Renal cortical epithelial cell (primary cell): ENCODE data around the gene ARHGAP10. TPM values are rescaled to one million over a fixed set of nuclear protein-coding genes. Genes with fewer than 3 reads are reported as not detected.

Experiments used
- DNase-seq: peaks from one replicate; pipeline ENCODE4 v3.0.0-alpha.2; 2011; ENCODE audit warnings: low read depth
- total RNA-seq: library from RNA; depleted of rRNA; stranded (reverse); fragments of >200 nt; gene quantifications from 2 replicates; pipeline ENCODE4 v1.2.3, GENCODE V29; 2014

Gene ARHGAP10
- total RNA-seq, 1 donor from 2014 or later: 18.3 TPM

GRCh38 chr4:148034813-148035212, 302.9 kb downstream of the ARHGAP10 start:
- DNase-seq: no peak

GRCh38 chr4:148041606-148042329, 309.9 kb downstream of the ARHGAP10 start:
- DNase-seq: no peak

- no peak for DNase-seq
Measured at GRCh38 chr4:148044089-148044911, 312.4 kb downstream of the ARHGAP10 start.

- peak; percentile 18 for DNase-seq
Measured at GRCh38 chr4:148044912-148045352, 313.0 kb downstream of the ARHGAP10 start.

- DNase-seq: no peak
Measured at GRCh38 chr4:148048598-148048997, 316.7 kb downstream of the ARHGAP10 start.

GRCh38 chr4:148051403-148051802, 319.5 kb downstream of the ARHGAP10 start:
- no peak for DNase-seq

GRCh38 chr4:148052448-148052847, 320.6 kb downstream of the ARHGAP10 start:
- DNase-seq: peak; percentile 49

GRCh38 chr4:148053298-148054003, 321.6 kb downstream of the ARHGAP10 start:
- no peak for DNase-seq

GRCh38 chr4:148054275-148054674, 322.4 kb downstream of the ARHGAP10 start:
- peak; percentile 55 for DNase-seq

GRCh38 chr4:148055844-148056243, 324.0 kb downstream of the ARHGAP10 start:
- DNase-seq: no peak

- DNase-seq: peak; percentile 57
Measured at GRCh38 chr4:148056879-148057278, 325.0 kb downstream of the ARHGAP10 start.

- DNase-seq: no peak
Measured at GRCh38 chr4:148057516-148057915, 325.6 kb downstream of the ARHGAP10 start.

GRCh38 chr4:148057984-148058859, 326.3 kb downstream of the ARHGAP10 start:
- DNase-seq: no peak

- no peak for DNase-seq
Measured at GRCh38 chr4:148059617-148060180, 327.8 kb downstream of the ARHGAP10 start.

- peak; percentile 46 for DNase-seq
Measured at GRCh38 chr4:148060264-148061140, 328.6 kb downstream of the ARHGAP10 start.

GRCh38 chr4:148061141-148061481, 329.2 kb downstream of the ARHGAP10 start:
- DNase-seq: no peak

- no peak for DNase-seq
Measured at GRCh38 chr4:148061795-148062194, 329.9 kb downstream of the ARHGAP10 start.

GRCh38 chr4:148062301-148062950, 330.5 kb downstream of the ARHGAP10 start:
- no peak for DNase-seq

GRCh38 chr4:148064451-148064850, 332.6 kb downstream of the ARHGAP10 start:
- no peak for DNase-seq

GRCh38 chr4:148065075-148065474, 333.2 kb downstream of the ARHGAP10 start:
- DNase-seq: peak; percentile 57
